GM12873 (cell line): ENCODE data around the gene GNMT.

Source experiments
- TF ChIP-seq, protein P1 (sequence below): IDR thresholded peaks from 2 replicates; pipeline ENCODE4 v1.5.1; 2012; ENCODE audit warnings: low read depth, mild to moderate bottlenecking, moderate library complexity, low read length, control low read depth; ENCODE audit not compliant: insufficient read depth; ENCODE audit errors: missing control alignments

Gene GNMT

DNA sequence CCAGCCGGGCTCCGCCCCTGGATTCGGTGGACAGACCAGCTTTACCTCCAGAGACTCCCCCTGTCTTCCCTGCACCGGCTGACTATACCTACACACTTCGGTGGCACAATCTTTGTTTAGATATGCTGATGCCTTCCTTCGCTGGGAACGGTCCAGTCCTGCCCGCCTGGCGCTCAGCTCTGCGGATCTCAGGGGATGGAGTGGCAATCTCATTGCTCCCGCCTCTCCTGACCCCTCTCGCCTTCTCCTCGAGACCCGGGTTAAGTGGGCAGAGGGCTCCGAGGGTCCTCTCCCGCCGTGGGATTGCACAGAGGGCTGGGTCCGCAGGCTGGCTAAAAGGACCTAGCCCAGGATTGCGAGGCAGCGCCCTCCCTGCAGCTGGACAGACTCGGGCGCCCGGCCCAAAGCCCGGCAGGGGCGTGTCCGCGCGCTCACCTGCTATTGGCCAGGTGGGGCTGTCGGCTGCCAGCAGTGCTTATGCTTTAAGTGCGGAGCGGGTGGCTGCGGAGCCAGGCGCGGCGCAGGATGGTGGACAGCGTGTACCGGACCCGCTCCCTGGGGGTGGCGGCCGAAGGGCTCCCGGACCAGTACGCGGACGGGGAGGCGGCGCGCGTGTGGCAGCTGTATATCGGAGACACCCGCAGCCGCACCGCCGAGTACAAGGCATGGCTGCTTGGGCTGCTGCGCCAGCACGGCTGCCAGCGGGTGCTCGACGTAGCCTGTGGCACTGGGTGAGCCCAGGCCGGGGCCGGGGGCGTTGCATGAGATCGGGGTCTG, at the start of gene GNMT:
Gene GNMT (plus strand): TSS at position 512 of the 777 bp plus-strand sequence. CDS start 14 bp downstream, at position 526.
- TF ChIP-seq, protein P1, sequence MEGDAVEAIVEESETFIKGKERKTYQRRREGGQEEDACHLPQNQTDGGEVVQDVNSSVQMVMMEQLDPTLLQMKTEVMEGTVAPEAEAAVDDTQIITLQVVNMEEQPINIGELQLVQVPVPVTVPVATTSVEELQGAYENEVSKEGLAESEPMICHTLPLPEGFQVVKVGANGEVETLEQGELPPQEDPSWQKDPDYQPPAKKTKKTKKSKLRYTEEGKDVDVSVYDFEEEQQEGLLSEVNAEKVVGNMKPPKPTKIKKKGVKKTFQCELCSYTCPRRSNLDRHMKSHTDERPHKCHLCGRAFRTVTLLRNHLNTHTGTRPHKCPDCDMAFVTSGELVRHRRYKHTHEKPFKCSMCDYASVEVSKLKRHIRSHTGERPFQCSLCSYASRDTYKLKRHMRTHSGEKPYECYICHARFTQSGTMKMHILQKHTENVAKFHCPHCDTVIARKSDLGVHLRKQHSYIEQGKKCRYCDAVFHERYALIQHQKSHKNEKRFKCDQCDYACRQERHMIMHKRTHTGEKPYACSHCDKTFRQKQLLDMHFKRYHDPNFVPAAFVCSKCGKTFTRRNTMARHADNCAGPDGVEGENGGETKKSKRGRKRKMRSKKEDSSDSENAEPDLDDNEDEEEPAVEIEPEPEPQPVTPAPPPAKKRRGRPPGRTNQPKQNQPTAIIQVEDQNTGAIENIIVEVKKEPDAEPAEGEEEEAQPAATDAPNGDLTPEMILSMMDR = no peak

DNA sequence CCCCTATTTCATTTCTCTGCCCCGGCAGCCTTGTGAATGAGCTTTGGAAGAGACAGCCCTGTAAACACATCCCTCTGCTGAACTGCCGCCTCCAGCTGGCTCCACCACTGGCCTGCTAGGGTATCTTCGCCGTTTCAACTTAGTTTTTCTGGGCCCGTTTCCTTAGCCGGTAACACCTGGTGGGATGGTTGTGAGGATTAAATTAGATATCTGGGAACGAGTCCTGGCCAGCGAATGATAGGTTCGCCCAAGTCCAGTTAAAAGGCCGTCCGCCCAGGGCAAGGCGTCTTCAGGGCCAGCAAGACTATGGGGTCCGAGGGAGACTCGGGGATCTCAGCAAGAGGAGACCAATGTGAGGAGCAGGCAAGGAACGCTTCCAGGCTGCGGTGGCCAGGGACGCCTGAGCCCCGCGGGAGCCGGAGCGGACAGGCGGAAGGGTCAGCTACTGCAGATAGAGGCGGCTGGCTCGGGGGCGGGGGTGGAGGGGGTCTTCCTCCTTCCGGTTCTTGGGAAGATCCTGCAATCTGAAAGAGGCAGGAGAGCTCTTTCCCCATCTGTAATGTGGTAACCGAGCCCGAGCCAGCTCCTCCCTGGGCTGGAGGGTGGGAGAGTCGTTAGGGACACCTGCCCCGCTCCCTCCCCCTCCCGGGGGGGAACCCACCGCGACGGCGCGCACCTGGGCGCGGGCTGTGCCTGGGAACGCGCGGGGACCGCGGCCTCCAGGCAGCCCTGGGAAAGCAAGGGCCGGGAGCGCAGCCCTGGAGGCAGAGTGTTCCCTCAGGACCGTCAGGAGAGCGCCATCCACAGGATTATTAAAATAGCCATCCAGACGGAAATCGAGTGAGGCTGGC, 49.2 kb upstream of the GNMT start:
- TF ChIP-seq, protein P1 = no peak

DNA sequence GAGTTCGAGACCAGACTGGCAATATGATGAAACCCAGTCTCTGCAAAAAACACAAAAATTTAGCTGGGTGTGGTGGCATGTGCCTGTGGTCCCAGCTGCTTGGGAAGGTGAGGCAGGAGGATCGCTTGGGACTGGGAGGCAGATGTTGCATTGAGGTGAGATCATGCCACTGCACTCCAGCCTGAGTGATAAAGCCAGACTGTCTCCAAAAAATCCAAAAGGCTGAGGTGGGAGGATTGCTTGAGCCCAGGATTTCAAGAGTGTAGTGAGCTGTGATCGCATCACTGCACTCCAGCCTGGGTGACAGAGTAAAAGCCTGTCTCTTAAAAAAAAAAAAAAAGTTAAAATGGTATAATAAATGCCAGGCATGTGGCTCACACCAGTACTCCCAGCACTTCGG, 46.0 kb upstream of the GNMT start:
- TF ChIP-seq, protein P1 = no peak

- TF ChIP-seq, protein P1 = no peak
These were observed 44.8 kb upstream of the GNMT start, which contains the start of gene PTCRA for GRCh38 chr6:42915732-42916131. PTCRA (plus strand) TSS chr6:42916053; CDS start chr6:42916070, 17 bp downstream.

DNA sequence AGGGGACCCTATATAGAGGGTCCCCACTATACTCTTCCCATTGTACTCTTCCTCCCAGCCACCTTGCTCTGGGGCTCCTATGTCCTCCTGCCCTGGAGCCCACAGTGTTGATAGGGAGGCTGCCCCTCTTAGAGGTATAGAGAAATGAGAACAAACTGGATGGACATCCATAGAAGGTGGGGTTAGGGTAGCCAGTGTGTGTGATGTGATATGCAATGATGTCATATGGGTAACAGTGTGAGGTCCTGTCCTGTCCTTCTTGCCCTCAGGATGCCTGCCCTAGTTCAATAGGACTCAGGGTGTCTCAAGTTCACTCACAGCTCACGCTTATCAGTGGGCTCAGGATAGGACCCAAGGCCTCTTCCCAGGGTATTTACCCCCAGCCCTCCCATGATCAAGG, 44.3 kb upstream of the GNMT start:
- TF ChIP-seq, protein P1 = no peak

GRCh38 chr6:42921801-42922200, 38.8 kb upstream of the GNMT start:
- TF ChIP-seq, protein P1 = no peak

GRCh38 chr6:42923666-42924065, 36.9 kb upstream of the GNMT start:
- TF ChIP-seq, protein P1 = no peak
